Activated naive CD4-positive, alpha-beta T cell (primary cell): ENCODE results near the gene DIDO1.
"Not testable (repeated sequence)": the region's sequence is repeated elsewhere in the genome, so short reads cannot be mapped to it uniquely, and the experiment has no call there.

Experiments
- DNase-seq, 4 experiments: peaks; one replicate each; lab custom pipeline; 2025; lab: John Stamatoyannopoulos, UW

DIDO1 gene

DNA sequence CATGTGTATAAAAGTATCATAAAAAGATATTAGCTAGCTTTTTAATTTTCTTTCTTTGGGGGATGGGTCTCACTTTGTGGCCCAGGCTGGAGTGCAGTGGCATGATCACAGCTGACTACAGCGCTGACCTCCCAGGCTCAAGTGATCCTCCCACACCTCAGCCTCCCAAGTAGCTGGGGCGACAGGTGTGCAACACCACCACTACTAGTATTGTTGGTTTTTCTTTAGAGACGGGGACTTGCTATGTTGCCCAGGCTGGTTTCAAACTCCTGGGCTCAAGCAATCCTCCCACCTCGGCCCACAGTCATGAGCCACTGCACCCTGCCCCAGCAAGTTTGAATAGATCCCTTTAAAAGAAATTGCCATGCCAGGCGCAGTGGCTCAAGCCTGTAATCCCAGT, 71.2 kb downstream of the DIDO1 start:
- DNase-seq: no peak

DNA sequence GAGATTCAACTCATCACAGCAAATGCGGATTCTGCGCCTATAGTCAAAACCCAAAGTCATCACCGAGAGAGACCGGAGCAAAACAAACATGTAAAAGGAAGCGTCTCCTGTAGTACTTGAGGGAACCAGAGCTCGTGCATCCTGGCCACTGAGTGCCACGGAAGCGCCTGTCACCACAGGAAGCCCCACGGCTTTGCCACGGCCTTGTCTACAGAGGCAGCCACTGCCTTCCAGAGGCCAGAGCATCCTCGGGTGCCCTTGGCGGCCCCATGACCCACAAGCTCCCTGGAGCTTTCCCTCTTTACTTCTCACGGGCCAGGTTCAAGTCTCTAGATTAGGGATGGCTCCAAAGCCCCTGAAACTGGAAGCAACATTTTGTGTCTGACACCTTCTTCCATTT, 72.2 kb downstream of the DIDO1 start:
- DNase-seq: no peak

DNA sequence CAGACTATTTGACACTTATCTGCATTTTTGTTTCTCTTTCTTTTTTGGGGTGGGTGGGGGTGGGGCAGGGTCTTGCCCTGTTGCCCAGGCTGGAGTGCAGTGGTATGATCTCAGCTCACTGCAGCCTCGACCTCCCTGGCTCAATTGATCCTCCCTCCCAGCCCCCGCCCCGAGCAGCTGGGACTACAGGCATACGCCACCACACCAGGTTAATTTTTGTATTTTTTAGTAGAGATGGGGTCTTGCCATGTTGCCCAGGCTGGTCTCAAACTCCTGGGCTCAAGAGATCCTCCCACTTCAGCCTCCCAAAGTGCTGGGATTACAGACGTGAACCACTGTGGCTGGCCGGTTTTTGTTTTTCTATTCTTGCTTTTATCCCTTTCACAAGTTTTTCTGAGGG, 73.0 kb downstream of the DIDO1 start:
- DNase-seq: not testable (repeated sequence)

DNA sequence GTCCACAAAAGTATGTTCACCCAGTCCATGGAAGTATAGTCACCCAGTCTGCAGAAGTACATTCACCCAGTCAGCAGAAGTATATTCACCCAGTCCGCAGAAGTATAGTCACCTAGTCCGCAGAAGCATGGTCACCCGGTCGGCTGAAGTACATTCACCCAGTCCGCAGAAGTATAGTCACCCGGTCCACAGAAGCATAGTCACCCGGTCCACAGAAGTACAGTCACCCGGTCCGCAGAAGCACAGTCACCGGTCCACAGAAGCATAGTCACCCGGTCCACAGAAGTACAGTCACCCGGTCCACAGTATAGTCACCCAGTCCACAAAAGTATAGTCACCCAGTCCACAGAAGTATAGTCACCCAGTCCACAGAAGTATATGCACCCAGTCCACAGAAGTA, 73.5 kb downstream of the DIDO1 start:
- no peak for DNase-seq

DNA sequence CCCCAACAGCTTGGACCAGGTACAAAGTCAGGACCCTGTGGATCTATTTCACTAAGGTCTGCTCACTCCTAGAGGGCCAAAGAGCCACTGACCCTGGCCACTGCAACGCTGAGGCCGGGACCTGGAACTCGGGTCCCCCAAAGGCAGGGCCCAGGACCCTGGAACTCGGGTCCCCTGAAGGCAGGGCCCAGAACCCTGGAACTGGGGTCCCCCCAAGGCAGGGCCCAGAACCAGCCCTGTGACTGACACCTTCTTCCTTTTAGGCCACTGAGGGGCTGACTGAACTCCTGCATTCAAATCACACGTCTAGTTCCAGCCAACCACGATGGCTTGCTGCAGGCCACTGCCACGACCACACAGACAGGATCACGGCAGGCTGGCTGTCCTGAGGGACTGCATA, 74.1 kb downstream of the DIDO1 start:
- no peak for DNase-seq

DNA sequence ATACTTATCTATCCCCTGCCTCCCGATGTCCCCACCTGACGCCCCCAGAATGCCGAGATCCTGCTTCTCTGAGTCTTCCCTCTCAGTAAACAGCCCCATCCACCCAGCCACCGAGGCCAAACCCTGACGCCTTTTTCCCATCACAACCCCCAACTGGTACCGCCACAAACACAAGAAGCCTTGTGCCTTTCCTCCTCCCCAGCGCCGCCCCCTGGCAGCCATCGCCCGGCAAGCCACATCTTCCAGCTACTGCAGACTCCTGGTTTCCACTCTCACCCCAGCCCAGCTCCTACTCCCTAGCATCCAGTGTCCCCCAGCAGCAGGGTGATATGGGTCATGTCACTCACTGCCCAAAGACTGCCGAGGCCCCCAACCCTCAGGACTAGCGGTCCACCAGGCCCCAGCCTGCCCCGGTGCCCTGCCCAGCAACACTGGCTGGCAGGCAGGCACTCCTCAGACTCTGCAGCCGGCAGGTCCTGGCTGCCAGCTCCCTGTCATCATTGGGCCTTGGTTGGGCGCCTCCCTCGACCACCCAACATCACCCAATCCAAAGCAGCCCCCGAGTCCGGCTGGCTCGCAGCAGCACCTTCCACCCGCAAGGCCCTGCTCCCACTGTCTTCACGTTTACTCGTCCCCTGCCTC, 75.9 kb downstream of the DIDO1 start:
- DNase-seq: no peak

DNA sequence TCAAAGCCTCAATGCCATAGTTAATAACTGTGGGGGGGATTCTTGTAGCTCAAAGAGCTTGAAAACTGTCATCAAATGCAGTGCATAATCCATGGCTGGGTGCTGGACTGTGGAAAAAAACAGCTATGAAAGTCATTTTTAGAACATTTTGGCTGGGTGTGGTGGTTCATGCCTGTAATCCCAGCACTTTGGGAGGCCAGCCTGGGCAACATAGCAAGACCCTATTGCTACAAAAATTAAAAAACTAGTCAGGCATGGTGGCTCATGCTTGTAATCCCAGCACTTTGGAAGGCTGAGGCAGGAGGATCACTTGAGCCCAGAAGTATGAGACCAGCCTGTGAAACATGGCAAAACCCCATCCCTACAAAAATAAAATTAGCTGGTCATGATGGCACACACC, 76.9 kb downstream of the DIDO1 start:
- no peak for DNase-seq

DNA sequence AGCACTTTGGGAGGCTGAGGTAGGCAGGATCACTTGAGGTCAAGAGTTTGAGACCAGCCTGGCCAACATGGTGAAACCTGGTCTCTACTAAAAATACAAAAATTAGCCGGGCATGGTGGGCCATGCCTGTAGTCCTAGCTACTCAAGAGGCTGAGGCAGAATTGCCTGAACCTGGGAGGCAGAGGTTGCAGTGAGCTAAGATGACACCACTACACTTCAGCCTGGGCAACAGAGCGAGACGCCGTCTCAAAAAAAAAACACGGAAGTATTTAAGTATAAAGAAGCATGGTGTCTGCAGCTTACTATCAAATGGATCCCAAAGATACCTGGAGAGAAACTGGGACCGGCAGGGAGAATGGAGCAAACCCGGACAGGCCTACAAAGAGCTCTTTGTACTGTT, 77.4 kb downstream of the DIDO1 start:
- not testable (repeated sequence) for DNase-seq

DNA sequence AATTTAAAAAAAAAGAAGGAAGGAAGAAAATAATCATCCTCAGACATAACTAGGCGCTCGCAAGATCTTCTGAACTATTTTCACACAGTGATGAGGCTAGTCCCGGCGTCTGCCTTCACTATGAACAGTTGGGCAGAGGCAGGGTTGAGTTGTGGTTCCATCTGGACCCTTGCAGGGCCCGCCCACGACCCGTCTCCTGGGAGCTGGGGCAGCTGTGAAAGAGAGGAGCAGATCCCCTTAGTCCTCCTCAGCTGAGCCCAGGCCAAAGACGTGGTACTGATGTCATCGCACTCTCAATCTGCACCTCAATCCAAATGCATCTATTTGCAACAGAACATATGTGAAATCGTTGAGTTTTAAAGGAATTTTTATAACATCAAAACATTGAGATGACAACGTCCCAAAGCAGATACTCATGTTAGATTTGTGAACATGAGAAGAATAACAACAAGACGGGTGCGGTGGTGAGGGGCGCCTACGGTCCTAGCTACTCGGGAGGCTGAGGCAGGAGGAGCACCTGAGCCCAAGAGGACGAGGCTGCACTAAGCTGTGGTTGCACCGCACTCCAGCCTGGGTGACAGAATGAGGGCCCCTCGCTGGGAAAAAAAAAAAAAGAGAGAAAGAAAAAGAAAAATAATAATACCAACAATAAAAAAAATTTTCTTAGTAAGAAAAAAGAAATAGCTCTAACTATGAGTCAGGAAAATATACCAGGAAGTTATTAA, 80.0 kb downstream of the DIDO1 start:
- no peak for DNase-seq

DNA sequence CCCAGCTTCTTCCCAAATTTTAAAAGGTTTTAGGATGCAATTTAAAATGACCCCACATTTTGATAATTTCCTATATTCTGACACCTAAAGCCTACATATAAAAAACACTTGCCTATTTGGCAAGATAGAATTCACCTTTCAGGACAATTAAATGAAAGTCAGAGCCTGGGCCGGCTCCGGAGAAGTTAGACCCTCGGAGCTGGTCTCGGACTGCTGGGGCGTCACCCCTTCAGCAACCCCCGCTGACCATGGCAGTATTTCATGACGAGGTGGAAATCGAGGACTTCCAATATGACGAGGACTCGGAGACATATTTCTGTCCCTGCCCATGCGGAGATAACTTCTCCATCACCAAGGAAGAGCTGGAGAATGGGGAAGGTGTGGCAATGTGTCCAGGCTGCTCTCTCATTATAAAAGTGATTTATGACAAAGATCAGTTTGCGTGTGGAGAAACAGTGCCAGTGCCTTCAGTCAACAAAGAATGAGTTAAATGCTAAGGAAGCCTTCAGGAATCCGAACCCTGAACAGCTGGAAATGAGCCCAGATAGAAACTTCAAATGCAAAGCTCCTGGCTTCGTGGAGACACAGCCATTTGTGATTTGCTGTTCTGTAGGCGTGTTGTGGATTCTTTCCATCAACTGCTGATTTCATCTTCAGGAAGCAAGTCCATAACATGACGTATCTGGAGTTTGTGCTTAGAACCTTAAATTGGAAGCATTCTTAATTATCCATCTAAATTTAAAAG, 80.7 kb downstream of the DIDO1 start:
- DNase-seq: no peak

DNA sequence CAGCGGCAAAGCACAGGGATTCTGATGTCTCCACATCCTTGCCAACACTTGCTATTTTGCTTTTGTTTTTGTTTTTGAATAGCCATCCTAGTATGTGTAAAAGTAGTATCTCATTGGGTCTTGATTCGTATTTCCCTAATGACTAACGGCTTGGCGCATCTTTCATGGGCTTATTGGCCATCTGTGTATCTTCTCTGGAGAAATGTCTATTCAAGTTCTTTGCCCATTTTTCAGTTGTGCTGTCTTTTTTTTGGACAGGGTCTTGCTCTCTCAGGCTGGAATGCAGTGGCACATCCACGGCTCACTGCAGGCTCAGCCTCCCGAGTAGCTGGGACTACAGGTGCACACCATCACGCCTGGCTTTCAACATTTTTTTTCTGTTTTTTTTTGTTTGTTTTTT, 82.1 kb downstream of the DIDO1 start:
- DNase-seq: no peak

DNA sequence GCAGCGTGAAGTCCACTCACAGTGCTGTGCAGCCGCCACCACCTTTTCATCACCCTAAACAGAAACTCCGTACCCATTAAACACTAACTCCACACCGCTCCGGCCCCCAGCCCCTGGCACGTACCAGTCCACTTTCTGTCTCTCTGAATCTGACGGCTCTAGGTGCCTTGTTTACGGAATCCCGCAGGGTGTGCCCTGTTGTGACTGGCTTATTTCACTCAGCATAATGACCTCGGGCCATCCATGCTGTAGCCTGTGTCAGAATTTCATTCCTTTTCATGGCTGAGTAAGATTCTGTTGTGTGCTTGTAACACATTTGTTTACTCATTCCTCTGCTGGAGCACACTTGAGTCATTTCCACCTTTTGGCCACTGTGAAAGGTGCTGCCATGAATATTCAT, 82.6 kb downstream of the DIDO1 start:
- DNase-seq: no peak

DNA sequence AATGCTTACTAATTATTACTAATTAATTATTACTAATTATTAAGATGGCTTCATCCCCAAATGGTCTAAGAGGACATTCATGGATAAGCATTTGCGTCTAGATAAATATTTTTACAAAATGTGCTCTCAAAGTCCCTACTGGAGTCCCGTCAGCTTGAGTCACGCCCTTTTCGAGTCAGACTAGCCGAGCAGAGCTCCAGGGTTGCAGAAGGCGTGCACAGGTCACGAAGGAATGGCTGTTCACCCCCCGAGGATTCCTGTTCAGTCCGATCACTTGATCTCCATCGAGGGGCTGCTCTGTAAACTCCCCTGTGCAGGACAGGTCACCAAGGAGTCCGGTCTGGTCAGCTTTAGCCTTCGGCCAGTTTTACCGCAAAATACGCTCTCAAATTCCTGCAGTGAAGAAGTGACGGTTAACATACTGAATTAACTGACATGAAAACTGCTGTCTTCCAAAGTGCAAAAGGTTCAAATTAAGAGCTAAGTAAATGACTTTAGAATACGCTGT, 84.5 kb downstream of the DIDO1 start:
- no peak for DNase-seq

DNA sequence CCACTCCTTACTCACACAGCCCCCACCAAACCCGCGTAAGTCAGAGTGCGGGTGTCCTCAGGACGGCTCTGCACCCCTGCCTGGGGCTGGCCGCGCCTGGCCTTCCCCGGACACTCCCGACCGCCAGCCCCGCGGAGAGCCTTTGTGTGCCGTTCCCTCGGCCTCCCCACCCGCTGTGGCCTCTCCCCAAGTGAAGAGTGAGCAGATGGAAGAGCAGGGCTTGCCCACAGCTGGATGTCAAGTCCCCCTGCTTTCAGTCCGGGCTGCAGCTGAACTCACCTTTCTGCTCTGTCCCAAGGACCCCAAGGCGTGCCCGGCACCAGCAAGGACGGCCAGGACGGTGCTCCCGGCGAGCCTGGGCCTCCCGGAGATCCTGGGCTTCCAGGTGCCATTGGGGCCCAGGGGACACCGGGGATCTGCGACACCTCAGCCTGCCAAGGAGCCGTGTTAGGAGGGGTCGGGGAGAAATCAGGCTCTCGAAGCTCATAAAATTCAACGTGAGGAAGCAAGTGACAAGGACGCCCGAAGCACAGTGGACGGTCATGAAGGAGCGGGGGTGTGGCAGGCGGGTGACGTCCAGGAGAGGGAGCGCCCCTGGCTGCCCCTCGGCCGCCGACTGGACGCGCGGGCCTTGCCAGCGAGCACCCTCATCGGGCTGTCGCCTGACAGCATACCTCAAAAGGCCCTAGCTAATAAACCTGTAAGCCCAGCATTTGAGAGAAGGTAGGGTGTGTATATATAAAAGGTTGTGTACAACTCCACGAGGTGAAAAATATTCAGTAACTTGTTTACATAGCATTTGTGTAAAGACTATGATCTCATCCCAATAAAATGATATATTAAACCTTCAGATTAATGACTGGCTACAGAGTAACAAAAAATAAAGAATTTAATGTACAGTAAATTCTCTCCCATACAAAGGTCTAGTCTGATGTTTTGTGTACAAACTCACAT, 85.8 kb downstream of the DIDO1 start:
- DNase-seq: no peak

DNA sequence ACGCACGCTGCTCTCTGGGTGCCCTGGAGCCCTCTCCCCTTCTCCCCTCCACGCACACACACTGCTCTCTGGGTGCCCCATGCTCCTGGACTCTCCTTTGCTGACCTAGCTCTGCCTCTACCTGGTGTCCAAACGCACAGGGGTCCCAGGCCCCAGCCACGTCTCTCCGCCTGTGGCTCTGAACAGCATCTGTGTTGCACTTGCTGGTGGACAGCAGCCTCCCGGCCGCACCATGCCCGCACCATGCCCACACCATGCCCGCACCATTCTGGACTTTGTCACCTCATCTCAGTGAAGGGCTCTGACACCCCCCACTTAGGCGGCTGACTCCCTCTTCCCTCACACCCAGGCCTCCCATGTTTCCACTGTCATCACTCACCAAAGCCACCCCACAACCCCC, 86.5 kb downstream of the DIDO1 start:
- DNase-seq: no peak

DNA sequence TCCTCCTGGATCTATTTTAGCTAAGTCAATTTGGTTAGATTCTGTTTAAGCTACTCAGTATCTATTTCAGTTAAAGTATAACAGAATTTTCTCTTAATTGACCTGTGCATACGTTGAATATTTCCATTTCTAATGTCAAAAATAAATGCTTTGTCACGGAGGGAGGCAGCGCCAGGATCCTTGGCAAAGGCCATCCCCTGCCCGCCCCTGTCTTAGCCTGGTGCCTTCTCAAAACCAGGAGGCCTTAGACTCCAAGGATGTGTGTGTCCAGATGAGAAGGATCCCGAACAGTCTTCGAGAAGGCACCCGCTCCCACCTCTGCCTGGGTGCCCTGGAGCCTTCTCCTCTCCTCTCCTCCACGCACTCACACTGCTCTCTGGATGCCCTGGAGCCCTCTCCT, 87.0 kb downstream of the DIDO1 start:
- DNase-seq: no peak

DNA sequence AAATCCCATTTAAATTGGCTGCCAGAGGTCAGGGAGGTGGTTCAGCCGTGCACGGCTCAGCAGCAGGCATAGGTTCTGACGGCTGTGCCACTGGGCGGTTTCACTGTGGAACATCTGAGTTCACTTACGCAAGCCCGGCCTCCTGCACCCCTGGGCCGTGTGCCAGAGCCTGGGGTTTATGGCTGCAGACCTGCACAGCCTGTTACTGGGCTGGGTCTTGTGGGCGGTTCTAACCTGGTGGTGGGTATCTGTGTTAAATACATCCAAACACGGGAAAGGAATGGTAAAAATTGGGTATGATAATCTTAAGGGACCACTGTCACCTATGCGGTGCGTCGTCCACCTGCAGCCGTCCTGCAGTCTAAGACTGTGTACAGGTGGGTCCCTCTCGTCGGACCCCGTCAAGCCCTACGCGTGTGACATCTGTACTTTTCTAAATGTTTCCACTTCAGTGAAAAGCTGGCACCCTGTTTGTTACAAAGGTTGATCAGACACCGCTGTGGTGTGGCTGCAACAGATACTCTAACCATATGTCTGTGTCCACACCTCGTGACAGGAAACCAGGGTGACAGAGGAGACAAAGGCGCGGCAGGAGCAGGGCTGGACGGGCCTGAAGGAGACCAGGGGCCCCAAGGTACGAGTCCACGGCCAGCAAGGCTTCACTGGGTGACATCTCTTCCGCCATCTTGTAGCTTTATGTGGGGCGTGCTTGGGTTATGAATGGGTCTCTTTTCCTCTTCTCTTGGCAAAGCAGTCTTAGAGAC, 88.0 kb downstream of the DIDO1 start:
- no peak for DNase-seq

DNA sequence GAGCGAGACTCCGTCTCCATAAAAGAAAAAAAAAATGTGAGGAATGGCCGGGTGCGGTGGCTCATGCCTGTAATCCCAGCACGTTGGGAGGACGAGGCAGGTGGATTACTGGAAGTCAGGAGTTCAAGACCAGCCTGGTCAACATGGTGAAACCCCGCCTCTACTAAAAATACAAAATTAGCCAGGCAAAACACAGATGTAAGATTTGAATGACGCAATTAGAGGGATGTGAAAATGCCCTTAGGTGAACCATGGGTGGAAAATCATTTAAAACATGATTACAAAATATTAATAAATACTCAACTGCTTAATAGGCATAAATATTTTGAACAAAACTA, 88.5 kb downstream of the DIDO1 start:
- DNase-seq: no peak

DNA sequence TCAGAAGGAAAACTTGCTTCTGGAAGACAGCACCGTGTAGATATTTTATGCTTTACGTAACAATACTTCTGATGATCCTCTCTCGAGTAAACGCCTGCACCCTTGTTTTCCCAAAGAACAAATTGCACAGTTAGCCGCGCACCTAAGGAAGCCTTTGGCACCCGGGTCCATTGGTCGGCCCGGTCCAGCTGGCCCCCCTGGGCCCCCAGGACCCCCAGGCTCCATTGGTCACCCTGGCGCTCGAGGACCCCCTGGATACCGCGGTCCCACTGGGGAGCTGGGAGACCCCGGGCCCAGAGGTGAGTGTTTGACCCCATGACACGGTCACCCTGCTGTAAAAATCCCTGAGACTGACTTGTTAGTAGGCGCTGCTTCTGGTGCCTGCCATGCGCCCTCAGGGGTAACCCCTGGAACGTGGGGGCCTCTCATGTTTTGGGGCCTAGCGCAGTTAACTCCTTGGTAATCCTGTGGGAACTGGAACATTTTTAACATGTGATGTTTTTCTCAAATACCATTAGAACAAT, 89.3 kb downstream of the DIDO1 start:
- no peak for DNase-seq

DNA sequence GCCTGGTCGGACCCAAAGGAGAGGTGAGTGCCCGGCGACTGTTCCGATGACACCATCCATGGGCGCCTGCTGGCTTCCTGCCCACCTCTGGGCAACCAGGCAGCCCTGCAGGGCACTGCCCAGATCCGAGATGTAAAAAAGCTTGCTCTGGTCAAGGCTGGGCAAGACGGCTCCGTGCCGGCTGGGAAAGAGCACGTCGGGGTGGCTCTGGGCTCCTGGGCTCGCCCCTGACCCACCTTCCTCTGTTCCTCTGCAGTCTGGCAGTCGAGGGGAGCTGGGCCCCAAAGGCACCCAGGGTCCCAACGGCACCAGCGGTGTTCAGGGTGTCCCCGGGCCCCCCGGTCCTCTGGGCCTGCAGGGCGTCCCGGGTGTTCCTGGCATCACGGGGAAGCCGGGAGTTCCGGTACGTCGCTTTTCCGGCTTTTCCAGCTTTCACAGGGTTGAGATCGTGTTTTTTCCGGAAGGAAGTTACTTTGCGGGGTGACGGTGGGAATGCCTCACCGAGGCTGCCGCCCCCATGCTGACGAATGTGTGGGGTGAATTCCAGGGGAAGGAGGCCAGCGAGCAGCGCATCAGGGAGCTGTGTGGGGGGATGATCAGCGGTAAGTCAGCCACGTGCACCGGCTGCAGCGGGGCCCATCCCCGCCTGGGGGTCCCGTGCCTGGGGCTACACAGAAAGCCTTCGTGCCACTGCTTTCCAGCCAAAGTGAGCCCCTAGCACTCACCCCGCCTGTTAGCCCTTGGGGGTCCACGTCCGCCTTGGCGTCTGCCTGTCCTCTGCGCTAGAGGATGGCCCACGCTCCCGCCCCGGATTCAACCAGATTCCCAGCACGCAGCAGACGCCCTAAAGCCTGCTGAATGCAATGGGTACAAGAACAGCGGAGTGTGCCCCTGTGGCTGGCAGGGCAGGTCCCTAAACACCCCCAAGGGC, 90.1 kb downstream of the DIDO1 start:
- DNase-seq: no peak
